ENCODE measurements around the gene NAIF1.

Gene NAIF1

DNA sequence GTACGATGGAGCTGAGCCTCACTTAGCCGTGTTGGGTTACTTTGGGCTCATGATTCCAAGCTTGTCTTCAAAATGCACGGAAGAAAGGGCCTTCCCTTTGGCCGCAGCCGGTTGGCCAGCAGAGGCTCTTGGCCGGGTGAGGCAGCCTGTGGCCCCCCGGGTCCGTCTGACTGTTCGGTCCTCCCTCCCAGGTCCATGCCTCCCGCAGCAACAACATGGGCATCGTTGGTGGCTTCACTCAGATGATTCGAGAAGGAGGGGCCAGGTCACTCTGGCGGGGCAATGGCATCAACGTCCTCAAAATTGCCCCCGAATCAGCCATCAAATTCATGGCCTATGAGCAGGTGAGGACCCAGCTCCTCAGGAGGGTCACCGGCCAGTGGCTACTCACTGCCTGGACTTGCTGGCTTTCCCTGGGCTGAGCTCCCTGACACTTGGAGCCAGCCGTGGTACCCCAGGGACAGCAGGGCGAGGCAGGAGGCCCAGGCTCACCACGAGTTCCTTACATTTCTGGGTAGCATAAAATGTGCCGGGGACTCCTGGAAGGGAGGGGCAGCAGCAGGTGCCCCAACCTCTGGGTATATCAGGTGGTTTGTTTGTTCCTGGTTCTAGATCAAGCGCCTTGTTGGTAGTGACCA is 38.5 kb upstream of the NAIF1 start:
- no peaks in the 10 kb centered on the region for H3K4me1 ChIP-seq (ENCODE audit: insufficient read depth, poor library complexity, severe bottlenecking)
- no peaks in the 10 kb centered on the region for H3K27me3 ChIP-seq (ENCODE audit: insufficient read depth, poor library complexity, severe bottlenecking)
- TF ChIP-seq CTCF (IDR thresholded peaks at IDR 0.05; ENCODE audit: poor library complexity, severe bottlenecking), result no peak
- no peak overlapping the region for H3K4me3 ChIP-seq (ENCODE audit: severe bottlenecking)
- no peaks in the 10 kb centered on the region for H3K9me3 ChIP-seq (ENCODE audit: severe bottlenecking)
- peaks cover 56% of the 10 kb centered on the region for H3K36me3 ChIP-seq (ENCODE audit: low read depth)
- ATAC-seq (ENCODE audit: low read depth), result no peak
- no peak for DNase-seq (ENCODE audit: low spot score)
- H3K27ac ChIP-seq (ENCODE audit: poor library complexity, severe bottlenecking), result no peak overlapping the region

GRCh38 chr9:128104171-128104618 is 37.1 kb upstream of the NAIF1 start:
- no peak overlapping the region for H3K27ac ChIP-seq (ENCODE audit: poor library complexity, severe bottlenecking)
- peaks cover 56% of the 10 kb centered on the region for H3K36me3 ChIP-seq (ENCODE audit: low read depth)

DNA sequence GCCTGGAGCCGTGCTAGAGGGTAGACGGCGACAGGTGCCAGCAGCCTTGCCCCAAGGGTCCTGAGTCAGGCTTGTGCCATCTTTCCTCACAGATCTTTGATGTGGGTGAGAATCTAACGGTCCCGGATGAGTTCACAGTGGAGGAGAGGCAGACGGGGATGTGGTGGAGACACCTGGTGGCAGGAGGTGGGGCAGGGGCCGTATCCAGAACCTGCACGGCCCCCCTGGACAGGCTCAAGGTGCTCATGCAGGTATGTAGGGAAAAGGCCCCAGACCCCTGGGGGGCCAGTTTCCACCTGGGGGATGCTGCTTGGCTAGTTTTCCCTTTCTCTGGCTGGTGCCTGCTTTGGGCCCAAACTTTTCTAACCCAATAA is 36.5 kb upstream of the NAIF1 start:
- Histone ChIP-seq H3K27me3 (ENCODE audit: insufficient read depth, poor library complexity, severe bottlenecking) (no peaks in the 10 kb centered on the region), H3K36me3 (ENCODE audit: low read depth) (peaks cover 56% of the 10 kb centered on the region), H3K27ac (ENCODE audit: poor library complexity, severe bottlenecking) (no peak overlapping the region), H3K4me3 (ENCODE audit: severe bottlenecking) (no peak overlapping the region), H3K4me1 (ENCODE audit: insufficient read depth, poor library complexity, severe bottlenecking) (peaks cover 10% of the 10 kb centered on the region), H3K9me3 (ENCODE audit: severe bottlenecking) (no peaks in the 10 kb centered on the region)
- peak; percentile 19 for TF ChIP-seq CTCF (IDR thresholded peaks at IDR 0.05; ENCODE audit: poor library complexity, severe bottlenecking)
- ATAC-seq (ENCODE audit: low read depth) (no peak), DNase-seq (ENCODE audit: low spot score) (no peak)

More at GRCh38 chr9:128104171-128104618, 37.1 kb upstream of the NAIF1 start:
- DNase-seq (ENCODE audit: low spot score), result no peak
- no peak for ATAC-seq (ENCODE audit: low read depth)
- no peaks in the 10 kb centered on the region for H3K27me3 ChIP-seq (ENCODE audit: insufficient read depth, poor library complexity, severe bottlenecking)
- no peaks in the 10 kb centered on the region for H3K9me3 ChIP-seq (ENCODE audit: severe bottlenecking)
- H3K4me1 ChIP-seq (ENCODE audit: insufficient read depth, poor library complexity, severe bottlenecking), result peaks cover 9% of the 10 kb centered on the region
- TF ChIP-seq CTCF (IDR thresholded peaks at IDR 0.05; ENCODE audit: poor library complexity, severe bottlenecking), result no peak
- no peak overlapping the region for H3K4me3 ChIP-seq (ENCODE audit: severe bottlenecking)

- Histone ChIP-seq H3K36me3 (ENCODE audit: low read depth) (peaks cover 53% of the 10 kb centered on the region), H3K9me3 (ENCODE audit: severe bottlenecking) (no peaks in the 10 kb centered on the region), H3K27me3 (ENCODE audit: insufficient read depth, poor library complexity, severe bottlenecking) (no peaks in the 10 kb centered on the region), H3K27ac (ENCODE audit: poor library complexity, severe bottlenecking) (no peak overlapping the region), H3K4me1 (ENCODE audit: insufficient read depth, poor library complexity, severe bottlenecking) (peaks cover 10% of the 10 kb centered on the region), H3K4me3 (ENCODE audit: severe bottlenecking) (no peak overlapping the region)
- DNase-seq (ENCODE audit: low spot score) (no peak), ATAC-seq (ENCODE audit: low read depth) (no peak)
- TF ChIP-seq CTCF (IDR thresholded peaks at IDR 0.05; ENCODE audit: poor library complexity, severe bottlenecking), result no peak
Measured at GRCh38 chr9:128102861-128103588, 35.9 kb upstream of the NAIF1 start.

GRCh38 chr9:128102196-128102595 is 35.1 kb upstream of the NAIF1 start:
- H3K27ac ChIP-seq (ENCODE audit: poor library complexity, severe bottlenecking), result no peak overlapping the region
- no peak for ATAC-seq (ENCODE audit: low read depth)
- DNase-seq (ENCODE audit: low spot score), result no peak
- H3K4me3 ChIP-seq (ENCODE audit: severe bottlenecking), result no peak overlapping the region
- no peaks in the 10 kb centered on the region for H3K9me3 ChIP-seq (ENCODE audit: severe bottlenecking)
- no peak for TF ChIP-seq CTCF (IDR thresholded peaks at IDR 0.05; ENCODE audit: poor library complexity, severe bottlenecking)
- peaks cover 14% of the 10 kb centered on the region for H3K4me1 ChIP-seq (ENCODE audit: insufficient read depth, poor library complexity, severe bottlenecking)
- peaks cover 46% of the 10 kb centered on the region for H3K36me3 ChIP-seq (ENCODE audit: low read depth)
- H3K27me3 ChIP-seq (ENCODE audit: insufficient read depth, poor library complexity, severe bottlenecking), result no peaks in the 10 kb centered on the region

All from RWPE2 (cell line).